ENCODE results near the gene DNAH10. TPM values are rescaled to one million over a fixed set of nuclear protein-coding genes. Genes with fewer than 3 reads are reported as not detected.

The DNAH10 gene
- total RNA-seq, 1 experiment from 2014 or later, result 0.09 TPM

GRCh38 chr12:123830675-123831074 lies 68.6 kb downstream of the DNAH10 start (continued):
- TF ChIP-seq STAT6 (CRISPR knock-in tag; conservative IDR thresholded peaks at IDR 0.05; ENCODE audit: low read depth), result no peak
- no peak for TF ChIP-seq FOXK1 (CRISPR knock-in tag; IDR thresholded peaks at IDR 0.05)
- TF ChIP-seq AR (CRISPR knock-in tag; IDR thresholded peaks at IDR 0.05), result no peak
- no peak for TF ChIP-seq TCF7 (CRISPR knock-in tag; IDR thresholded peaks at IDR 0.05; ENCODE audit: low read depth)
- TF ChIP-seq TEAD1 (CRISPR knock-in tag; IDR thresholded peaks at IDR 0.05), result no peak

GRCh38 chr12:123832052-123832451 lies 70.0 kb downstream of the DNAH10 start:
- ChIA-PET CTCF (no interaction called here), POLR2A (no interaction called here)
- H3K27me3 Mint-ChIP-seq (ENCODE audit: low read depth), result peaks cover 27% of the 10 kb centered on the region
- DNase-seq (ENCODE audit: low spot score), result no peak
- no peak overlapping the region for H3K4me3 Mint-ChIP-seq
- no peak for ATAC-seq
- H3K9me3 Mint-ChIP-seq, result peaks cover 64% of the 10 kb centered on the region
- H3K36me3 Mint-ChIP-seq, result peaks cover 28% of the 10 kb centered on the region
- H3K4me1 Mint-ChIP-seq, result no peaks in the 10 kb centered on the region
- no peak overlapping the region for H3K27ac Mint-ChIP-seq
- TF ChIP-seq FOXP1 (CRISPR knock-in tag; IDR thresholded peaks at IDR 0.05; ENCODE audit: borderline replicate concordance) (no peak), ZNF423 (CRISPR knock-in tag; IDR thresholded peaks at IDR 0.05) (no peak), HMGA2 (CRISPR knock-in tag; IDR thresholded peaks at IDR 0.05) (no peak), NFYB (CRISPR knock-in tag; conservative IDR thresholded peaks at IDR 0.05; ENCODE audit: low read depth) (no peak), STAT6 (CRISPR knock-in tag; conservative IDR thresholded peaks at IDR 0.05; ENCODE audit: low read depth) (no peak), FOXK1 (CRISPR knock-in tag; IDR thresholded peaks at IDR 0.05) (no peak), ZNF263 (CRISPR knock-in tag; IDR thresholded peaks at IDR 0.05; ENCODE audit: low read depth) (no peak), SMAD4 (CRISPR knock-in tag; IDR thresholded peaks at IDR 0.05) (no peak), CBFB (CRISPR knock-in tag; IDR thresholded peaks at IDR 0.05; ENCODE audit: low read depth) (no peak), NFE2L1 (CRISPR knock-in tag; IDR thresholded peaks at IDR 0.05) (no peak), E2F5 (CRISPR knock-in tag; IDR thresholded peaks at IDR 0.05) (no peak), ZSCAN18 (CRISPR knock-in tag; IDR thresholded peaks at IDR 0.05) (no peak)
